Activated CD4-positive, alpha-beta T cell treated with anti-CD3 and anti-CD28 coated beads, Interleukin-10, Interleukin-2, amounts not matched to agents 100 ng/mL and 50 ng/mL, durations not matched to agents 16 hours and 8 hours (primary cell): ENCODE measurements around the gene ASCC2.

Experiments used
- DNase-seq: peaks from one replicate; pipeline ENCODE4 v3.0.0-alpha.2; 2020

Gene ASCC2

DNA sequence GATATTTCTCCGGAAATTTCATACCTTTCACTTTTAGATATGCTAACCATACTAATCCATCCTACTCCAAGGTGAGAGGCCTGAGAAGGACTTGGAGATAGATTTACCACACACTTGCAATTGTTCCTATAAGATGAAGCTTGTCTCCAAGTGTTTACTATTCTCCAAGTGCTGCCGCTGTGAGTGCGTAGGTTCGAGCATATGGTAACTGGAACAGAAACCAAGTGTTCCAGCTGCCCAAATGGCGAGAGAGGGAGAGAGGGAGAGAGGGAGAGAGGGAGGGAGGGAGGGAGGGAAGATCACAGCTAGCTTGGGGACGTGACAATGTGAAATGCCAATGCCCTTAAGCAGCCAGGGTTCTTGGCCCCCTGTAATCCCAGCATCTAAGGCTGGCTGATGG lies 21.5 kb downstream of the ASCC2 start:
- DNase-seq: no peak

DNA sequence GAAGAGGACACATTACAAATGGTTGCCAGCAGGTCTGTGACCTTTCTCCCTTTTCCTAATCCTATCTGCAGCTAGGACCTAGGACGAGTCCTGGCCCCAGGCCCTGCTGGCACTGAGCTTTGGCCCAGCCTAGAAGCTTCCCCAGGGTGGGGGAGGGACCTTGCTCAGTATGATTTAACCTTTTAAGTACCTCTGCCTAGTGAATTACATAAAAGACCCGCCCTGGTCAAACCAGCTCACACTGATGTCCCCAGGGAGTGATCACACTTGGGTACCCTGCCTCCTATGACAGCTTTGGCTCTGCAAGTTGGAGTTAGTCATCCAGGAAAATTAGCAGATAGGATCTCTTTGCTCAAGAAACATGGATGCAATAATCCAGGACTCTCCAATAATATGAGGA lies 21.9 kb downstream of the ASCC2 start:
- no peak for DNase-seq

DNA sequence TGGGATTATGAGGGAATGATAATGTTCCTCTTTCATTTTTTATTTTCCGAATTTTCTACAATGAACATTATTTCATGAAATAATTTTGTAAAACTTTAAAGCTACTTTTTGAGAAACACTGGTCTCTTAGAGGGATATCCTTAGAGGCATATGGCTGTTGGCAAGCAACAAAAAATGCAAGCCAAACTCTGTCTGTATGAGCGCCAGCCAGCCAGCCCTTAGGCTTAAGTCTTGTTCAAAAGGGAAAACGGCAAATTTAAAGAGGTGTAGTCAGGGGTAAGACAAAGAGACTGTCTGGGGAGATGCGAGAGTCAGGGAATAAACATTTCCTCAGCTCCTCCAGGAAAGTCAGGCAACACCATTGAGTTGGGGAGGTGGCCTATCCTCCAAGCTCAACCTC lies 22.5 kb downstream of the ASCC2 start:
- DNase-seq: no peak

DNA sequence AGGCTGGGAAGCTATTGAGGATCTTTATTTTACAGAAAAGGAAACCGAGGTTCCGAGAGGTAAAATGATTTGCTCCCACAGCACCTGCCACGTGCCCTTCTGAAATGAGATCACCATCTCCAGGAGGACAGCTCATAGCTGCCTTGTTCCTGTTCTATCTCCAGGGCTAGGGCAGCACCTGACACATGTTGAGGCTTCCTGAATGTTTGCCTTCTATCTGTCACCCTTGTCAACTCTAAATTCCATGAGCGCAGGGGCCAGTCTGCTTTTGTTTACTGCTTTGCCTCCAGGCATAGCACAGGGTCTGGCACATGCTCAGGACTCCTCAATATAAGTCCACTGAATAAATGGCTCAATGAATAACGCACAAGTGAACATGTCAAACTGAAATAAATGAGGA lies 24.1 kb downstream of the ASCC2 start:
- DNase-seq: no peak

DNA sequence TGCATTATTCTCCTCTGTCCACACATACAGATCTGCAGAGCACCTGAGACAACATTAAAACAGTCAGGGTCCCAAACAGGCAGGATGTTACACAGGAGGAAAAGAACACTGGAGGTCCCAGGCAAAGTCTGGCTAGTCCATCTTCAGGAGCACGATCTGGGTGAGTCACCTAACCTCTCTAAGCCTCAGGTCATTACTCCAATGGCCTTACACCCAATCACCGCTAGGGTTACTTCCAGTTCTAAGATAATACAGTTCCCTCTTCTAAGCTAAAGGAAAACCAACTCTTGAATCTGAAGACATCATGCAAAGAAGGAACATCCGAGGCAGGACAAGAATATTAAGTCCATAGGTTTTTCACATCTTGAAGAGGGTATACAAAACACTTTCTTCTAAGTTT lies 24.5 kb downstream of the ASCC2 start:
- no peak for DNase-seq

DNA sequence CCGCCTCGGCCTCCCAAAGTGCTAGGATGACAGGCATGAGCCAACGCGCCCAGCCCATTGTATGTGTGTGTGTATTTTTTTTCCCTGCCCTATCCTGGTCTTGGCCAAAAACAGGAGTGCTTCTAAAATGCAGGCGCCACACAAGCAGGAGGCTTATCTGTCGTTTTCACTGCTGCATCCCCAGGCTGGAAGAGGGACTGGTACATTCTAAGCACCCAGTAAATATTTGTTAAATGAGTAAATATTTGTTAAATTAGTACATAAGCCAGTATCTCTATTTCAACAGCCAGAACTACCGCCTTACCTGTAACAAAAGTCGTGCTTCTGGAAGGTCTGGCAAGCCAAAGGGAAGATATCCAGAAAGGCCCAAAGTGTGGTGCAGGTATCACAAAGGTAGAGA lies 24.9 kb downstream of the ASCC2 start:
- no peak for DNase-seq

DNA sequence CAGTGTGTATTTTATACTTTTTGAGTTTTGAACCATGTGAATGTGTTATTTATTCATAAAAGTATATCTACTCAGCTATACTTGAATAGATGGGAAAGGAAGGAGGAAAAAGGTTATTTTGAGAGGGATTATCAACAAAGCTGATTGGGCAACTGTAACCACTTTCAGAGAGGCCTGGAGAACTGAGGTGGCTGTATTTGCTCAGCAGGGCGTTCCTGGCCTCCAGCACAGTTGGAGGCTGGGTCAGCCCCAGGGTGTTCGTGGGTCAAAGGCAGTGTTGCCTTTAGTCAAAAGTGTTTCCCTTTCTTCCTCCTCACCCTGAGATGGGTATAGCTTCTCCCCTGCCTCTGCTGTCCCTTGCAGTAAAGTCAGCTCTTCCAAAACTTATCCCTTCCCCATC lies 26.7 kb downstream of the ASCC2 start:
- no peak for DNase-seq

DNA sequence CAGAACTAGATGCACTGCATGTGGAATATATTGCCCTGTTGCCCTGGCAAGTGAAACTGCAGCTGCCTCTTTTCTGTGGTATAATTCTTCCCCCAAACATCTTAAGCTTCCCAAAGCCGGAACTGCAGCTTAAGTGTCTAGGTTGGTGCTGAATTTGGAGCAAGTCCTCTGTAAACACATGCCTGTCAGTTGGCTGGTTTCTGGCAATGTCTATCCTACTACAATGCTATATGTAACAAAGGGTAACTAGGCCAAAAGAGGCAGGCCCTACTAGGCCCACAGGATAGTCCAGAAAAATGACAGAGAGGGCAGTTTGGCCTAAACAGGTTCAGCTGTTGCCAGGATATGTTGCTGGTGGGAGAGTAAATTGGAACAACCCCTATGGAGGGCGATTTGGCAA lies 27.9 kb downstream of the ASCC2 start:
- DNase-seq: no peak

DNA sequence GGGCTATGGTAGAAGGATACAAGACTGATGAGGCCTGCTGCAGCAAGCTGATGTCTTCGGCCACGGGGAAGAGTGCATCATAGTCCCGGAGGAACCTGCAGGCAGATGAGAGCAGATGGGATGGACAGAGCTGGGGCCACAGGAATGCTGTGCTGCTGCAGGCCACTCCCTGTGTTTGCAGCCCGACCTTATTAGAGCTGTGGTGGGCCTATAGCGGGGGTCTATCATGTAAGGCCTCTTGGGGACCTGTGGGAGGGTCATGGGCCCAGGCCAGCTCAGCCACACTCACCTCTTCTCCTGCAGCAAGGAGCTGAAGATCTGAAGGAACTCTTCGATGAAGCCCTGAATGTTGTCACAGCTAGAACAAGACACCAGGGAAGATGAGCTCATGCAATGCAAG lies 31.9 kb downstream of the ASCC2 start:
- no peak for DNase-seq

DNA sequence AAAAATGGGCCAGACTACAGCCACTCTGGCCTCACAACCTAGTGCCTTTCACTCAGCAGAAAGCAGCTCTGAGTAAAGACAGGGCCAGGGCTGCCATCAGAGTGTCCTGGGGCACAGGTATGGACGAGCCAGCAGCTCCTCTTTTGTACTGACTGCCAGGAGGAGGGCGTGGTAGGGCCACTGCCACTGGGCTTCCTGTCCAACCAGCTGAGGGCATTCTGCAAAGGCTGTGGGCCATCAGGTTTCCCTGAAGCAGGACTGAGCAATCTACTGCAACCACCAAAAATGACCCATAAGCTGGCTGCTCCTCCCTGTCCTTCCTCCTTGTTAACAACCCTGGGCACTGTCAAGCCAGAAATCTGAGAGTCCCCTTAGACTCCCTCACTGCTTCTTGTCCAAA lies 33.1 kb downstream of the ASCC2 start:
- no peak for DNase-seq

DNA sequence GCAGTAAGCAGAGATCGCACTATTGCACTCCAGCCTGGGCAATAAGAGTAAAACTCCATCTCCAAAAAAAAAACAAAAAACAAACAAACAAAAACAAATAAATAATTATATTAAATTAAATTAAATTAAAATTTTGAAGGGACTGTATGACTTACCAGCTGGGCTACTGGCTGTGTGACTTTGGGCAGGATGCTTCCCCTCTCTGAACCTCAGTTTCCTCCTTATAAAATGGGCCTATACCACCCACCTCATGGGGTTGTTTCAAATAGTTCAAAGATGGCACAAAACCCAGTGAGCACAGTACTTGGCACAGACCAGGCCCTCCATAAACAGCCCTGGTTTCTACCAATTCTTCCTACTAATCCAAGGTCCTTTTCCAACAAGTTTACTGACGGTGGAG lies 34.9 kb downstream of the ASCC2 start:
- no peak for DNase-seq

DNA sequence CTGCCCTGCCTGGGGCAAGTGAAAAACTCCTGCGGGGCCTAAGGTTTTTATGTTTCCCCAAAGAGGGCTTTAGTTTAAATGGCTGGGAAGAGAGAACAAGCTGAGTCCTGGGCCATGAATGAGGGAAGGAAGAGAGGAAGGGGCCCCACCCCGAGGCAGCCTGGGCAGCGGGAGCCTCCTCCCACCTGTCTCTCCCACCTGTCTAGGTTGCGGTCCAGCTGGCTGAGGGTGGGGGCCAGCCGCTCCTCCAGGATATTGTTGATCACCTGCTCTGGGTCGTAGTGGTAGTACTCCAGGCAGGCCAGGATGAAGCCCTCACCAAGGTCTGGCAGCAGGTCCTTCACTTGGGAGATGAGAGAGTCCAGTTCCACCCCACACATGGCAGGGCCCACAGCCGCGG lies 36.3 kb downstream of the ASCC2 start:
- no peak for DNase-seq

DNA sequence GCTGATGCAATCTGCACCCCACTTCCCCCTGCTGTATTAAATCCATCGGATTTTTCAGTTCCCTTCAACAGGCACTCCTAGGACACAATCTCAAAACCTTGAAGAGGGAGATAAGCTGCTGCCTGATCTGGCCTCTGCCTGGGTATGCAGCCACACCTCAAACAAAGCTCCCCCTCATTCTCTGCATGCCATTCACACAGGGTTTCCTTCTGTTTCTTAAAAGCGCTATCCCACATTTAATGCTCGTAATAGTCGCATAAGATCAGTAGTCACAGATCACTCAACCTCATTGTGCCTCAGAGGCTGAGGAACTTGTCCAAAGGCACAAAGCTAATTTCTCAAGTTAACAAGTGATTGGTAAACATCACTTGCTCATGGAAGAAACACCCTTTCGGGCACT lies 36.9 kb downstream of the ASCC2 start:
- DNase-seq: no peak

DNA sequence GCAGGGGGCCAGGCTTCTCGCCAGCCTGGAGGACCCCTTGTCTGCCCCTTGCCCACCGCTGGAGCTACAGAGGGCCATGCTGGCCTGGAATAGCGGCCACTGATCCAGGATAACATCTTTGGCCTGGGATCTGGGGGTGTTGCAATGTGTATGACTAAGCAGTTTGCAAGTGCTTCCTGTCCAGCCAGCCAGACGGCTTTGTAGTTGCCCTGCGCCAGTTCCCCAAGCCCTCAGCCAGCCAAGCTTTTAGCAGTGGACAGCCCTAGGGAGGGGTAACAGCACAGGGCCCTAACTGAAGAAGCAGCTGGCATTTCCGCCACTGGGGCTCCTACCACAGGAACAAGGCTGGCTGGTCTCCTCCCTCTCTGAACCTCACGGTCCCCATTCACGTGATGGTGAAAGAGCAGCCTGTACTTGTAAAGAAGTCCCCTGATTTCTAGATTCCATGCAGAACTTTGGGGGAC lies 38.8 kb downstream of the ASCC2 start:
- no peak for DNase-seq

DNA sequence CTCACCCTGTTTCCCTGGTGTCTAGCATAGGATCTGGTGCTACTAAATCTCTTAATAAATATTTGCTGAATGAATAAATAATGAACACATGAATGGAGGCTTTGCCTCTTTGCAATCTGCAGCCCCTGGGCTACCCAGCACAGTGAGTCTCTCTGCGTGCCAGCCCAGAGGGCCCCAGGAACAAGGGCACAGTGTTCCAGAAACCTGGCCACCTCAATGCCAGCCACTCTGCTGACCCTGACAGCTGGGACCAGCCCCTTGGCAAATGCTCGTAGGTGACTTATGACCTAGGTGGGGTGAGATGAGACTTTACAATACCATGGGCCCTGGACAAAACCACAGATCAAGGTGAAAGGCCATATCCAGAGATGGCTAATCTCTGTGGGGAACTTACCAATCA lies 39.3 kb downstream of the ASCC2 start:
- DNase-seq: no peak

DNA sequence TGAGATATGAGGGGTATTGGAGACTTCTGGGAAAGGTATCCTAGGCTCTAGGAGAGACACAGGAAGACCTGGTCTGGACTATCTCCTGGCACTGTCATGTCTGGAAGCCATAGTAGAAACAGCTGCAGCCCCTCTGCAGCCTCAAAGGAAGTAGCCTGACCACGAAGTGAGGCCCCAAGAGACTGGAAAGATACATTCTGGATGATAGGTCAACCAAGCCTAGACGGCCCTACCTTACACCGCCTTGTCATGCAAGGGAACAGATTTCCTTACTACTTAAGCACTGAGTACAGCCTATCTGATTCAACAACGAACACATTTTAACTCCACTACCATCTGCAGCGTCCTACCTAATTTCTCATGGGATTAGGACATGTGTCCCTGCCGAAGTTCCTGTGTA lies 39.8 kb downstream of the ASCC2 start:
- no peak for DNase-seq

DNA sequence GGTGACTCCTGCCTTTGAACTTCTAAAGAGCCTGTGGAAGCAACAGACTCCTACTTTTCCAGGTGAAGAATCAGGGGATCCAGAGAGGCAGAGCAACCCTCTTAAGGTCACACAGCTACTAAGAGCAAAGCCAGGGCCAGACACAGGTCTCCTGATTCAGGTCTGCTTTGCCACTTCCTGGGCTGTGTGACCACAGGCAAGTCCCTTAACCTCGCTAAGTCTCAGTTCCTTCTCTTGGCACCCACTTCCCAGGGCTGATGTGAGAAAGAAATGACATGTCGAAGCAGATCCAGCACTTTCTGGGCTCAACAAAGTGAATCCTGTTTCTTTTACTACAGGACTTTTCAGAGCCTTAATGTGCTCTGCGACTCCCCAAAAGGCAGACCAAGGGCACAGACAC lies 40.7 kb downstream of the ASCC2 start:
- peak; percentile 6 for DNase-seq

DNA sequence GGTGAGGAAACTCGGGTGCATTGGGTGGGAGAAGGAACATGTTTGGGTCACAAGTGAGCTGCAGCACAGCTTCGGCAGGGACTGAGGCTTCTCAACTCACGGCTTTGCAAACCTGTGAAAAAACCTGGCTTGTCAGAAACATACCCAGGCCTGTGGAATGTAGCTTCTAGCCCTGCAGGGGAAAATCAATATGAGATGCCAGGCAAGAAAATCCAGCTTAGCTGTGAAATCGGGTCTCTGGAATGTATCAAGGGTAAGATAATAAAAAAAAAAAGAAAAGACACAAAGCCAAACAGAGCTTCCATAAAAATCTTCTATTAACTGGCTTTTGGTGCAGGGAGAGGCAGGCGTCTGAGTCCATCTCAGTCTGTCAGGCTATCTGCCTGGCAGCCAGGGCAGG lies 42.4 kb downstream of the ASCC2 start:
- no peak for DNase-seq

DNA sequence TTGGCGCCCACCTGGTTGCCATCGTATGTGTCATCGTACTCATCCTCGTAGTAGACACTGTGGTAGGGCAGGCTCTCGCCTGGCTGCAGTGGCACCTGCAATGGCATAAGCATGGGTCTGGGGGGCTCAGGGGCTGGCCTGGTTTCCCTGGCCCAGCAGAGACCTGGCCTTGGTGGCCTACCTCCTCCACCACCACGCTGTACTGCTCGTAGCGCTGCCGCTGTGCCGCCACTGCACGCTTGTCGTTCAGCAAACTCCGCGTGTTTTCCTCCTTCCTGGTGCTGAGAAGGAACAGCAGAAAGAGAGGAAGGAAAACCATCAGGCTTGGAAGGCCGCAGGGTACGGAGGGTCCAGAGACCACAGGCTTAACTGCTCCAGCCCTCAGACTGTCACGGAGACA lies 44.7 kb downstream of the ASCC2 start:
- no peak for DNase-seq

DNA sequence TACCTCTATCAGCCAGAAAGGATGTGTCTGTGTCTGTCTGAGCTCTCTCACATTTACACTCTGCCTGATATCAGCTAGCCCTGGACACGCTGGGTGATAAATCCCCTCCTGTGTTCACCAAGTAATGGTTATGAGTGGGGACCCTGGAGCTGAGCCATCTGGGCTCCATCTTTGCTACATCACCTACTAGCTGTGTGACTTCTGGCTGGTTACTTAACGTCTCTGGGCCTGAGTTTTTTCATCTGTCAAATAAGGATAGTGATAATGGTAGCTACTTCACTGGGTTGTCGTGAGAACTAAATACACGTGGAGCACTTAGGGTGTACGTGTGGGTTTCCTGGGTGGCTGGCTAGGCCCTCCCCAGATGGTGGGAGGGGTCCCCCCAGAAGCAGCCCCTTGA lies 48.0 kb downstream of the ASCC2 start:
- no peak for DNase-seq

DNA sequence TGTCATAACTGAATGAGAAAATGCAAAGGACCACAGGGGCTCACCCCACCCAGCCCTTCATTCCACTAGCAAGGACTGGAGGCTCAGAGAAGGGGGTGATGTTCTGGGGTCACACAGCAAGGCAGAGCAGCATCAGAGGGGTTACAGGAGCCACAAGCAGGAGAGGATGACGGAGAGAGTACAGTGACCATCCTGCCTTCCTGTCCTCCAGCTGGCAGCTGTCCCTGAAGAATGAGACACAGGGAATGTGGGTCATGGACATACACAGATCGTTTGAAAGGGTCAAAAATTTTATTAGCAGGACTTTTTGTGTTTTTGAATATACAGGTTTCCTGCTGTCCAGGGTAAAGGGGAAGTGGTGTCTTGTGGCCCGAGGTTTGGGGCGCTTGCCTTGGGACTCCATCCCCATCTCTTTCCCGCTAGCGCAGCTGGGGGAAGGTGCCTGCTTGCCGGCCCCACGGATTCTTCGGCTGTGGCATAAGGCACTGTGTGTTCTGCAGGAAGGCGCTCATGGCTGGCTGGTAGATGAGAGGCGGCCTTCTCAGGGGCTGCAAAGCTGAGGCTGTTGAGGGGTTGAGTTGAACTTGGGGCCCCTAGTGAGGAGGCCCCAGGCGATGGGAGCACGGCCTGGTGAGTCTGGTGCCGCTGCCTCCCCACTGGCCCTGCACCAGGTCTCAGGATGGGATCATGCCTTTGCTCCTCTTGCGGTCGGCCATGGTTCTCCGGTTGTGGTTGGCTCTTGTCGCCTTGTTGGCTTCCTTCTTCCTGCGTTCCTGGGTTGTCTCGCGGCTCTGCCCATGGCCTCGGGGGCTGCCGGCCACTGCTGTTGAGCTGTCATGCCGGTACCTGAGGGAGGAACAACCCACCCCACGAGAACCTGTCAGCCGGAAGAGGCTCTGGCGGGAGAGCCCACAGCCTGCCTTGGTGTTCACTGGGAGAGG lies 49.5 kb downstream of the ASCC2 start:
- no peak for DNase-seq

DNA sequence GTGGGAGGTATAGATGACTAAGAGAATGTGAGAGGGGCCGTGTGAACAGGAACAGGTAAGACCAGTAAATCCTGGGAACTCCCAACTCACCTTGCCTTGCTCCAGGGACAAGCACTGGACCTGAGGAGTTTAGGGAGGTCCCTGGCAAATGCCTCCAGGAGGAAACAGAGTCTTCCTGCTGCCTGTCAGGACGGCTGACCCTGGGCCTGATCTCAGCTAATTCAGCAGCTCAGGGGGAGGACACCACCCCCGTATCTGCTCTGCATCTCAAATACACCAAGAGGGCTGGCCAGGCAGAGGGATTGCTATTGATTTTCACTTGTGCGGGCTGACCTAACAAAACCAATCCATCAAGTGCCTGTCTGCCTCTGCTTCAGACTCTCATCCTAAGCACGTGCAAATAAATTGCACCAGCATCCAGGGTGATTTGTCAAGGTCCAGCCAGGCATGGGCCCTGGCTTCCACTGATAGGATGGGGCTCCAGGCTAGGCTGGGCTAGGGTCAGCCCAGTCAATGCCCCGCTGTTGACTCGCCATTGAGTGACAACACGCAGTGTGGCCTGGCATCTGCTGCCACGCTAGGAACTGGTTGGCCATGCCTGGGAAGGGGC lies 50.6 kb downstream of the ASCC2 start:
- no peak for DNase-seq

DNA sequence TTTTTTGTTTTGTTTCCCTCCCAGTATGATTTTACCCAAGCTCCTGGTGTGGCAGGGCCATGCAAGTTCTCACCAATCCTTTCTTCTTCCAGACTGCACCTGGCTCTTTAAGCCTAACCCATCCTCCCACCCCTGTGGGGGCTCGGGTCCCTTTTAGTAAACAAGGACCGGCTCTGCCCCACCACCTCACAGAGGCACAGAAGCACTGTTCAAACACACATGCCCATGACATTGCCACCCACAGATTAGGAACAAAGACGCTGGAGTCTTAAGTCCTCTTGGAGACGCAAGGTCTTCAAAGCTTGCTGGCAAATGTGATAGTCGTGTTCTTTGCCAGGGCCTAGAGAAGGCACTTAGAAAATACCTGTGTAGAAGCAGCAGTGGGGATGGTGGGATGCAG lies 52.0 kb downstream of the ASCC2 start:
- DNase-seq: no peak

DNA sequence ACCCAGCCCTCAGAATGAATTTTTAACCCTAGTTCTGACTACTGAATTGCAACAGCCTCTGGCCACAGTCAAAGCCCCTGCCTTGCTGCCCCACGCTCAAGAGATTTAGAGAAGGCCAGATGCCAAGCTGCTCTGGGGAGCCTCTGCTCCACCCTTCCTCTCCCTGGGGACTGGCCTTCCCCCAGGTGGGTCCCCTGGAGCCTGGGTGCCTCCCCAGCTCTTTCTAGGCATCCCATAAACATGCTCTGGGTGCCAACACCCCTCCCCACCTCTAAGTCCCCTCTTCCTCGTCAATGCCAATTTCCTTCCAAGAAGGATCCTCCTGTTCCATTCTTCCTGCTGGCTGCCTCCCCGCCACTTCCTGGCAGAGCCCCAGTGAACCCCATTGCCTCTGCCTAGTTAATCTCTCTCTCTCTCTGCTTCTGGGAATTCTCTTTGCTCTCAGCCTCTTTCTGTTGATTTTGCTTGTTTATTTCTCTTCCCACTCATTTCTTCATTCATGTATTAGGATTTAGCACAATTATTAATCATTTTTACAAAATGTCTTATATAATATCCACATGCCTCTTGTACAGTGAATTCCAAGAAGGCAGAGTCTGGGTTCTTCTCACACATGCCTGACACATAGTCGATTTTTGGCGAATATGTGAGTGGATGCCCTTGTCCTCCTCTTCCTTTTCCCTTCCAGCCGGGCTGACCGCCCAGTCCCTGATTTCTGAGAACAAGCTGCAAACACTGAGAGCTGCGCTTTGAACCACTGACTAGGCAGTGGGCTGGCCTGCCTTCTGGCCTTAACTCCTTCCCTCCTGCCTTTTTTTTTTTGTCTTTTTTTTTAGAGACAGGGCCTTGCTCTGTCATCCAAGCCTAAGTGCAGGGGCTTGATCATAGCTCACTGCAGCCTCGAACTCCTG lies 53.4 kb downstream of the ASCC2 start:
- DNase-seq: no peak
